A549 (cell line): ENCODE measurements around the gene SASH1. TPM values are rescaled to one million over a fixed set of nuclear protein-coding genes. Genes with fewer than 3 reads are reported as not detected.

Experiments
- ATAC-seq, 2 experiments: fragments of 200-7000 bp in 1 of 2; fragments of >200 bp in 1 of 2; cut with Nextera tagmentation in 1 of 2; cut with Tn5 transposase in 1 of 2; 3 replicates each; pipeline versions ENCODE4 v1.8.0 to v1.9.1; 2018 to 2020; ENCODE audit warnings: mild to moderate bottlenecking in 1 of 2, moderate library complexity in 1 of 2
- CTCF ChIA-PET: fragments of 300-600 bp; sonication (Branson Sonifier 250); formaldehyde crosslinking; extraction: SDS; loops from one replicate; lab custom pipeline; 2021; ENCODE audit warnings: antibody characterized with exemption, inconsistent platforms; lab: Yijun Ruan, JAX
- POLR2A ChIA-PET: fragments of 350-600 bp; formaldehyde crosslinking; extraction: SDS; loops from one replicate; lab custom pipeline; 2021; ENCODE audit warnings: antibody characterized with exemption, inconsistent platforms; lab: Yijun Ruan, JAX
- DNase-seq, 2 experiments: peaks; one replicate each; pipeline versions ENCODE4 v3.0.0 to v3.0.0-alpha.2; 2011 to 2016; ENCODE audit warnings: low read depth in 1 of 2, low spot score in 1 of 2
- FAIRE-seq: peaks from 2 replicates; lab custom pipeline; 2011; peaks lifted over from hg19 to GRCh38; lab: Jason Lieb, UNC
- H3K27ac ChIP-seq, 2 experiments: fragments of >200 bp; sonication (Bioruptor Twin); formaldehyde crosslinking; 3 replicates each; pipeline ENCODE4 v1.5.1; 2016 to 2017
- H3K4me1 ChIP-seq: fragments of >200 bp; sonication (Bioruptor Twin); formaldehyde crosslinking; 3 replicates; pipeline ENCODE4 v1.6.1; 2016
- H3K4me2 ChIP-seq: fragments of >200 bp; sonication (Bioruptor Twin); formaldehyde crosslinking; 3 replicates; pipeline ENCODE4 v1.6.1; 2016
- H3K4me3 ChIP-seq: fragments of >200 bp; sonication (Bioruptor Twin); formaldehyde crosslinking; 3 replicates; pipeline ENCODE4 v1.5.1; 2016
- H3K9me3 ChIP-seq: fragments of >200 bp; sonication (Bioruptor Twin); formaldehyde crosslinking; 3 replicates; pipeline ENCODE4 v1.6.1; 2016
- ATOH8 ChIP-seq: fragments of 250-450 bp; sonication (Bioruptor Pico); IDR thresholded peaks from 2 replicates; pipeline ENCODE4 v1.5.0; 2020; ENCODE audit warnings: low read depth, mild to moderate bottlenecking, moderate library complexity
- CBX2 ChIP-seq: fragments of 200-600 bp; sonication (generic); IDR thresholded peaks from 2 replicates; pipeline ENCODE4 v1.6.1; 2016; ENCODE audit warnings: low read depth, mild to moderate bottlenecking, borderline replicate concordance
- CHD4 ChIP-seq: fragments of 200-600 bp; sonication (generic); IDR thresholded peaks from 2 replicates; pipeline ENCODE4 v1.6.1; 2016; ENCODE audit warnings: antibody characterized with exemption, mild to moderate bottlenecking, borderline replicate concordance
- CTCF ChIP-seq: fragments of >200 bp; sonication (Bioruptor Twin); formaldehyde crosslinking; IDR thresholded peaks from 3 replicates; pipeline ENCODE4 v1.5.1; 2016
- EHMT2 ChIP-seq: fragments of 200-600 bp; sonication (generic); IDR thresholded peaks from 2 replicates; pipeline ENCODE4 v1.6.1; 2016; ENCODE audit warnings: antibody characterized with exemption, low read depth, mild to moderate bottlenecking, moderate library complexity
- FOSL2 ChIP-seq, 2 experiments: fragments of 450-650 bp in 1 of 2; fragments of >200 bp in 1 of 2; sonication (Bioruptor Twin) in 1 of 2; formaldehyde crosslinking; IDR thresholded peaks; 2 replicates each; pipeline versions ENCODE4 v1.5.0 to v1.6.1; 2016 to 2020; ENCODE audit warnings: mild to moderate bottlenecking in 1 of 2, moderate library complexity in 1 of 2
- FOXS1 ChIP-seq: fragments of 250-450 bp; sonication (Bioruptor Pico); IDR thresholded peaks from 2 replicates; pipeline ENCODE4 v1.5.0; 2020; ENCODE audit warnings: mild to moderate bottlenecking, moderate library complexity
- HOXA7 ChIP-seq: fragments of 250-450 bp; sonication (Bioruptor Pico); IDR thresholded peaks from 2 replicates; pipeline ENCODE4 v1.5.0; 2020; ENCODE audit warnings: mild to moderate bottlenecking, moderate library complexity
- MYC ChIP-seq: IDR thresholded peaks from 2 replicates; pipeline ENCODE4 v1.6.1; 2012; ENCODE audit warnings: mild to moderate bottlenecking, inconsistent platforms, low read length, improper control_type of control experiment, borderline replicate concordance
- NFE2L2 ChIP-seq: fragments of 150-350 bp; conservative IDR thresholded peaks from 2 replicates; pipeline ENCODE4 v1.6.1; 2014; ENCODE audit warnings: low read length
- NPAS2 ChIP-seq: fragments of 250-450 bp; sonication (Bioruptor Pico); IDR thresholded peaks from 2 replicates; pipeline ENCODE4 v1.8.0; 2022; ENCODE audit warnings: mild to moderate bottlenecking, moderate library complexity, borderline replicate concordance
- NR3C1 ChIP-seq: fragments of >200 bp; sonication (Bioruptor Twin); formaldehyde crosslinking; IDR thresholded peaks from 3 replicates; pipeline ENCODE4 v1.6.1; 2017
- PHF8 ChIP-seq: fragments of 200-600 bp; sonication (generic); IDR thresholded peaks from 2 replicates; pipeline ENCODE4 v1.6.1; 2016; ENCODE audit warnings: low read depth, mild to moderate bottlenecking, antibody characterized with exemption, moderate library complexity, borderline replicate concordance
- RCOR1 ChIP-seq: fragments of 150-350 bp; IDR thresholded peaks from 2 replicates; pipeline ENCODE4 v1.6.1; 2014; ENCODE audit warnings: antibody characterized with exemption, low read length, low read depth
- RFX5 ChIP-seq: fragments of 450-650 bp; IDR thresholded peaks from 2 replicates; pipeline ENCODE4 v1.7.1; 2014; ENCODE audit warnings: antibody characterized with exemption, mild to moderate bottlenecking, moderate library complexity
- TFCP2L1 ChIP-seq: fragments of 250-450 bp; sonication (Bioruptor Pico); IDR thresholded peaks from 2 replicates; pipeline ENCODE4 v1.5.0; 2021; ENCODE audit warnings: mild to moderate bottlenecking
- TP53 ChIP-seq: fragments of 250-450 bp; sonication (Bioruptor Pico); IDR thresholded peaks from 2 replicates; pipeline ENCODE4 v1.5.0; 2021; ENCODE audit warnings: mild to moderate bottlenecking, moderate library complexity
- ZNF302 ChIP-seq: fragments of 250-450 bp; sonication (Bioruptor Pico); IDR thresholded peaks from 2 replicates; pipeline ENCODE4 v1.9.0; 2021; ENCODE audit warnings: inconsistent platforms, mild to moderate bottlenecking, moderate library complexity
- WGBS: methylation state at CpG from one replicate; pipeline ENCODE4 v1.1.6; 2017; ENCODE audit errors: missing lambda C conversion rate; 5-methylcytosine and 5-hydroxymethylcytosine counted together
- polyA plus RNA-seq, 4 experiments: library from polyadenylated mRNA; depleted of rRNA in 3 of 4; stranded (reverse); fragments of >200 nt; fragmentation: RNase III in 1 of 4; extraction: RNeasy Plus Mini Kit Qiagen cat#74134 plus additional on column Dnase treatment in 1 of 4; gene quantifications; 2 replicates in 3 of 4; 3 replicates in 1 of 4; pipeline ENCODE4 v1.2.3, GENCODE V29; 2011 to 2017
- TF ChIP-seq, protein P1 (sequence below): fragments of 150-350 bp; IDR thresholded peaks from 2 replicates; pipeline ENCODE4 v1.6.1; 2014; ENCODE audit warnings: low read depth, mild to moderate bottlenecking, low read length
- TF ChIP-seq, protein P2 (sequence below): fragments of 200-600 bp; sonication (generic); IDR thresholded peaks from 2 replicates; pipeline ENCODE4 v1.6.1; 2016; ENCODE audit warnings: antibody characterized with exemption, mild to moderate bottlenecking, moderate library complexity

SASH1 gene
- polyA plus RNA-seq, 2 of the 4 experiments (the other 2 are of a cell fraction): 2.5 to 3.0 TPM

- FAIRE-seq (no peak), DNase-seq (no peak), ATAC-seq (no peak)
- H3K9me3 ChIP-seq: no peaks in the 10 kb centered on the region
- CTCF ChIA-PET: interaction anchor here (0.8 kb wide), 1 partner anchor 330 kb away, joined by 3 read pairs; no protein-coding TSS in a partner anchor
- WGBS: 82% methylated on average over 5 of the region's 5 CpGs
- TF ChIP-seq ATOH8 (no peak), FOSL2 (IDR thresholded peaks at IDR 0.05) (no peak), FOSL2 (CRISPR knock-in tag; IDR thresholded peaks at IDR 0.05) (no peak), CBX2 (no peak), NR3C1 (no peak), TP53 (CRISPR knock-in tag) (no peak), PHF8 (no peak), NFE2L2 (no peak), RFX5 (no peak), CTCF (no peak), CHD4 (no peak)
- TF ChIP-seq, protein P1, sequence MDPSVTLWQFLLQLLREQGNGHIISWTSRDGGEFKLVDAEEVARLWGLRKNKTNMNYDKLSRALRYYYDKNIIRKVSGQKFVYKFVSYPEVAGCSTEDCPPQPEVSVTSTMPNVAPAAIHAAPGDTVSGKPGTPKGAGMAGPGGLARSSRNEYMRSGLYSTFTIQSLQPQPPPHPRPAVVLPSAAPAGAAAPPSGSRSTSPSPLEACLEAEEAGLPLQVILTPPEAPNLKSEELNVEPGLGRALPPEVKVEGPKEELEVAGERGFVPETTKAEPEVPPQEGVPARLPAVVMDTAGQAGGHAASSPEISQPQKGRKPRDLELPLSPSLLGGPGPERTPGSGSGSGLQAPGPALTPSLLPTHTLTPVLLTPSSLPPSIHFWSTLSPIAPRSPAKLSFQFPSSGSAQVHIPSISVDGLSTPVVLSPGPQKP: no peak
- TF ChIP-seq, protein P2, sequence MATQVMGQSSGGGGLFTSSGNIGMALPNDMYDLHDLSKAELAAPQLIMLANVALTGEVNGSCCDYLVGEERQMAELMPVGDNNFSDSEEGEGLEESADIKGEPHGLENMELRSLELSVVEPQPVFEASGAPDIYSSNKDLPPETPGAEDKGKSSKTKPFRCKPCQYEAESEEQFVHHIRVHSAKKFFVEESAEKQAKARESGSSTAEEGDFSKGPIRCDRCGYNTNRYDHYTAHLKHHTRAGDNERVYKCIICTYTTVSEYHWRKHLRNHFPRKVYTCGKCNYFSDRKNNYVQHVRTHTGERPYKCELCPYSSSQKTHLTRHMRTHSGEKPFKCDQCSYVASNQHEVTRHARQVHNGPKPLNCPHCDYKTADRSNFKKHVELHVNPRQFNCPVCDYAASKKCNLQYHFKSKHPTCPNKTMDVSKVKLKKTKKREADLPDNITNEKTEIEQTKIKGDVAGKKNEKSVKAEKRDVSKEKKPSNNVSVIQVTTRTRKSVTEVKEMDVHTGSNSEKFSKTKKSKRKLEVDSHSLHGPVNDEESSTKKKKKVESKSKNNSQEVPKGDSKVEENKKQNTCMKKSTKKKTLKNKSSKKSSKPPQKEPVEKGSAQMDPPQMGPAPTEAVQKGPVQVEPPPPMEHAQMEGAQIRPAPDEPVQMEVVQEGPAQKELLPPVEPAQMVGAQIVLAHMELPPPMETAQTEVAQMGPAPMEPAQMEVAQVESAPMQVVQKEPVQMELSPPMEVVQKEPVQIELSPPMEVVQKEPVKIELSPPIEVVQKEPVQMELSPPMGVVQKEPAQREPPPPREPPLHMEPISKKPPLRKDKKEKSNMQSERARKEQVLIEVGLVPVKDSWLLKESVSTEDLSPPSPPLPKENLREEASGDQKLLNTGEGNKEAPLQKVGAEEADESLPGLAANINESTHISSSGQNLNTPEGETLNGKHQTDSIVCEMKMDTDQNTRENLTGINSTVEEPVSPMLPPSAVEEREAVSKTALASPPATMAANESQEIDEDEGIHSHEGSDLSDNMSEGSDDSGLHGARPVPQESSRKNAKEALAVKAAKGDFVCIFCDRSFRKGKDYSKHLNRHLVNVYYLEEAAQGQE: no peak
- no peak overlapping the region for H3K27ac ChIP-seq
- no peaks in the 10 kb centered on the region for H3K4me1 ChIP-seq
- H3K4me2 ChIP-seq: no peak overlapping the region
- POLR2A ChIA-PET: no interaction called here
- no peak overlapping the region for H3K4me3 ChIP-seq
Measured at GRCh38 chr6:148507774-148508173, 165.1 kb downstream of the SASH1 start.

- ATAC-seq (no peak), DNase-seq (no peak), FAIRE-seq (no peak)
- H3K4me3 ChIP-seq: no peak overlapping the region
- no peaks in the 10 kb centered on the region for H3K9me3 ChIP-seq
- ChIA-PET CTCF (no interaction called here), POLR2A (no interaction called here)
- H3K4me1 ChIP-seq: no peaks in the 10 kb centered on the region
- no peak overlapping the region for H3K4me2 ChIP-seq
- no peak overlapping the region for H3K27ac ChIP-seq
- TF ChIP-seq FOXS1 (CRISPR knock-in tag) (no peak), RCOR1 (no peak), PHF8 (no peak), TFCP2L1 (CRISPR knock-in tag) (no peak), RFX5 (no peak), ZNF302 (CRISPR knock-in tag) (no peak), TP53 (CRISPR knock-in tag) (no peak), NPAS2 (no peak), MYC (no peak), EHMT2 (no peak), NR3C1 (no peak), HOXA7 (CRISPR knock-in tag) (no peak)
- TF ChIP-seq, protein P1: no peak
- TF ChIP-seq, protein P2: no peak
- WGBS: 89% methylated on average over 14 of the region's 14 CpGs
Measured at GRCh38 chr6:148508401-148509041, 165.9 kb downstream of the SASH1 start.
